Calu3 (cell line): ENCODE results near the gene LRRC1. TPM values are rescaled to one million over a fixed set of nuclear protein-coding genes. Genes with fewer than 3 reads are reported as not detected.

Experiments used
- BruUV-seq: library from RNA; stranded (reverse); fragments of 400-500 nt; replicated peaks from 2 replicates; lab custom pipeline; 2021; lab: Mats Ljungman, UMichigan
- CTCF ChIA-PET: fragments of 300-600 bp; sonication (Branson Sonifier 250); formaldehyde crosslinking; loops from one replicate; lab custom pipeline; 2022; ENCODE audit warnings: antibody characterized with exemption; lab: Charles Lee
- DNase-seq: peaks from one replicate; pipeline ENCODE4 v3.0.0; 2022
- H3K27ac Mint-ChIP-seq: one replicate; pipeline ENCODE4 v1.8.0; 2022; ENCODE audit warnings: mixed read lengths; ENCODE audit not compliant: unreplicated experiment
- H3K27me3 Mint-ChIP-seq: one replicate; pipeline ENCODE4 v1.8.0; 2022; ENCODE audit warnings: mixed read lengths; ENCODE audit not compliant: unreplicated experiment
- H3K36me3 Mint-ChIP-seq: one replicate; pipeline ENCODE4 v1.8.0; 2022; ENCODE audit warnings: mild to moderate bottlenecking, moderate library complexity, mixed read lengths; ENCODE audit not compliant: insufficient read depth, unreplicated experiment
- H3K4me1 Mint-ChIP-seq: one replicate; pipeline ENCODE4 v1.8.0; 2022; ENCODE audit warnings: mild to moderate bottlenecking, low read depth, mixed read lengths; ENCODE audit not compliant: unreplicated experiment
- H3K4me3 Mint-ChIP-seq: one replicate; pipeline ENCODE4 v1.8.0; 2022; ENCODE audit warnings: mild to moderate bottlenecking, low read depth, moderate library complexity, mixed read lengths; ENCODE audit not compliant: unreplicated experiment
- H3K9me3 Mint-ChIP-seq: one replicate; pipeline ENCODE4 v1.8.0; 2022; ENCODE audit warnings: low read depth, mixed read lengths; ENCODE audit not compliant: unreplicated experiment
- intact Hi-C: fragments of 100-400 bp; cut with micrococcal nuclease; formaldehyde crosslinking; loops from one replicate; pipeline ENCODE4 v1.10.0; 2022; ENCODE audit not compliant: unreplicated experiment
- total RNA-seq: library from RNA; stranded (reverse); gene quantifications from 2 replicates; pipeline ENCODE4 v1.2.3, GENCODE V29; 2022
- TF ChIP-seq, protein P1 (sequence below): fragments of 200-600 bp; IDR thresholded peaks from one replicate; pipeline ENCODE4 v1.8.0; 2022; ENCODE audit warnings: antibody characterized with exemption; ENCODE audit not compliant: unreplicated experiment

Gene LRRC1
- total RNA-seq, 1 experiment from 2014 or later: 26.6 TPM

DNA sequence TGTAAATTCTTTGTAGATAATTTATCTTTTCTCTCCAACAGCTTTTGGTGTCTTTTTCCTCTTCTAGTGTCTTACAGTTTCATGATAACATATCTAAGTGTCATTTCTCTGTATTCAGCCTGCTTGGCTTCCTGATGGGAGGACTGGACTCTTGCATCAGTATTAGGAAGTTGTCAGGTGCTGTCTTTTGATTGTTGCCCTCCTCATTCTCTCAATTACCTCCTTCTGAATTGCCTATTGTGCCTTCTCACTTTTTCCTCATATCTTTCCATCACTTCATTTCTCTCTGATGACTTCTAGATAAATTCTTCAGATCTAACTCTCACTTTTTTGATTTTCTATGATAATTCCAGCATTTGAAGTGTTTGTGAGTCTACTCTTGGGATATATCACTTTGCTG lies 162.0 kb downstream of the LRRC1 start:
- BruUV-seq: no TSS peak

DNA sequence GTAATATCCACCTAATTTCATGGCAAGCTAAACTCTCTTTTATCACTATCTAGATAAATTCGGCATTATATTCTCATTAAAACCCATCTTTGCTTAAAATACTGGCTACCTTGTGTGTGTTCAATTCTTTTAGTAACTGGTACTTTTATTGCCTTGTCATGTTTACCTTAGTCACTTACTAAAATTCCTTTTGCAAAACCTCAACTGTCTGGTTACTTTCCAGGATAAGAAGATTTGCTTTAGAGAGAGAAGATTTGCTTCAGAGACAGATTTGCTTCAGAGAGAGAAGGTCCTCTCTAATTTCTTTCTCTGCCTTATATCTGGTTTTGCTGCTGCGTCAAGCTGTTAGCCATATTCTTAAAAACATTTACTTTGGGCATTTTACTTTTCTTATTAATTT lies 164.9 kb downstream of the LRRC1 start:
- H3K27ac Mint-ChIP-seq: no peak overlapping the region
- CTCF ChIA-PET: interaction anchor here (0.5 to 1.4 kb wide), 4 partner anchors 12 to 467 kb away, joined by 3 to 5 read pairs (median 3); partner anchors contain the start of gene LRRC1
- H3K36me3 Mint-ChIP-seq: no peaks in the 10 kb centered on the region
- BruUV-seq: no TSS peak
- no peaks in the 10 kb centered on the region for H3K27me3 Mint-ChIP-seq
- H3K9me3 Mint-ChIP-seq: no peaks in the 10 kb centered on the region
- peaks cover 14% of the 10 kb centered on the region for H3K4me1 Mint-ChIP-seq
- DNase-seq: no peak
- H3K4me3 Mint-ChIP-seq: no peak overlapping the region
- intact Hi-C loops: loop anchor here (5.0 kb wide), 1 partner anchor 242 kb away; no protein-coding TSS in a partner anchor
- TF ChIP-seq, protein P1, sequence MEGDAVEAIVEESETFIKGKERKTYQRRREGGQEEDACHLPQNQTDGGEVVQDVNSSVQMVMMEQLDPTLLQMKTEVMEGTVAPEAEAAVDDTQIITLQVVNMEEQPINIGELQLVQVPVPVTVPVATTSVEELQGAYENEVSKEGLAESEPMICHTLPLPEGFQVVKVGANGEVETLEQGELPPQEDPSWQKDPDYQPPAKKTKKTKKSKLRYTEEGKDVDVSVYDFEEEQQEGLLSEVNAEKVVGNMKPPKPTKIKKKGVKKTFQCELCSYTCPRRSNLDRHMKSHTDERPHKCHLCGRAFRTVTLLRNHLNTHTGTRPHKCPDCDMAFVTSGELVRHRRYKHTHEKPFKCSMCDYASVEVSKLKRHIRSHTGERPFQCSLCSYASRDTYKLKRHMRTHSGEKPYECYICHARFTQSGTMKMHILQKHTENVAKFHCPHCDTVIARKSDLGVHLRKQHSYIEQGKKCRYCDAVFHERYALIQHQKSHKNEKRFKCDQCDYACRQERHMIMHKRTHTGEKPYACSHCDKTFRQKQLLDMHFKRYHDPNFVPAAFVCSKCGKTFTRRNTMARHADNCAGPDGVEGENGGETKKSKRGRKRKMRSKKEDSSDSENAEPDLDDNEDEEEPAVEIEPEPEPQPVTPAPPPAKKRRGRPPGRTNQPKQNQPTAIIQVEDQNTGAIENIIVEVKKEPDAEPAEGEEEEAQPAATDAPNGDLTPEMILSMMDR: no peak

More for the DNA sequence above, 162.0 kb downstream of the LRRC1 start:
- Mint-ChIP-seq H3K27ac (no peak overlapping the region), H3K9me3 (no peaks in the 10 kb centered on the region), H3K4me3 (no peak overlapping the region), H3K36me3 (no peaks in the 10 kb centered on the region), H3K4me1 (peaks cover 14% of the 10 kb centered on the region), H3K27me3 (no peaks in the 10 kb centered on the region)
- DNase-seq: no peak
- TF ChIP-seq, protein P1: no peak
- intact Hi-C loops: loop anchor here (1.0 to 5.0 kb wide), 4 partner anchors 164 to 306 kb away; no protein-coding TSS in a partner anchor
- CTCF ChIA-PET: interaction anchor here (0.5 to 2.6 kb wide), 14 partner anchors 27 to 460 kb away, joined by 3 to 73 read pairs (median 6); partner anchors contain the start of gene LRRC1

DNA sequence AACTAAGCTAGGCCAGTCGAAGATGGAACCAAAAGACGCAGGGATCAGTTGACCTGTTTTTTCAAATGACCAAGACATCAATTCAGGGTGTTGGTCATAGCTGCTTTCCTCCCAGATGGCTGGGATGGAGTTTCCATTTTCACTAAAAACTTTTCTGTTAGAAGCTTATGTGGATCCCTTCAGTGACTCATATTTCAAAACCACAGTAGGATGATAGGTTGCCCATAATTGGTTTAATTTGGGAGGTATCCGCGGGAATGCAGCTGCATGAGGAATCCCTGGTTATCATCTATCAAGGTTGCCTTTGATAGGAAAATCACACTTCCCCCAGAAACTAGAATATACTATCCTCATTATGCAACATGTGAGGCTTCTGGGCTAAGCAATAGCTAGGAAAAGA lies 165.5 kb downstream of the LRRC1 start:
- H3K4me3 Mint-ChIP-seq: no peak overlapping the region
- no TSS peak for BruUV-seq
- DNase-seq: no peak
- intact Hi-C loops: no loop called here
- TF ChIP-seq, protein P1: no peak
- no peaks in the 10 kb centered on the region for H3K9me3 Mint-ChIP-seq
- H3K36me3 Mint-ChIP-seq: no peaks in the 10 kb centered on the region
- CTCF ChIA-PET: interaction anchor here (0.8 to 1.4 kb wide), 2 partner anchors 225 to 467 kb away, joined by 3 to 5 read pairs; no protein-coding TSS in a partner anchor
- H3K27me3 Mint-ChIP-seq: no peaks in the 10 kb centered on the region
- peaks cover 14% of the 10 kb centered on the region for H3K4me1 Mint-ChIP-seq
- no peak overlapping the region for H3K27ac Mint-ChIP-seq

DNA sequence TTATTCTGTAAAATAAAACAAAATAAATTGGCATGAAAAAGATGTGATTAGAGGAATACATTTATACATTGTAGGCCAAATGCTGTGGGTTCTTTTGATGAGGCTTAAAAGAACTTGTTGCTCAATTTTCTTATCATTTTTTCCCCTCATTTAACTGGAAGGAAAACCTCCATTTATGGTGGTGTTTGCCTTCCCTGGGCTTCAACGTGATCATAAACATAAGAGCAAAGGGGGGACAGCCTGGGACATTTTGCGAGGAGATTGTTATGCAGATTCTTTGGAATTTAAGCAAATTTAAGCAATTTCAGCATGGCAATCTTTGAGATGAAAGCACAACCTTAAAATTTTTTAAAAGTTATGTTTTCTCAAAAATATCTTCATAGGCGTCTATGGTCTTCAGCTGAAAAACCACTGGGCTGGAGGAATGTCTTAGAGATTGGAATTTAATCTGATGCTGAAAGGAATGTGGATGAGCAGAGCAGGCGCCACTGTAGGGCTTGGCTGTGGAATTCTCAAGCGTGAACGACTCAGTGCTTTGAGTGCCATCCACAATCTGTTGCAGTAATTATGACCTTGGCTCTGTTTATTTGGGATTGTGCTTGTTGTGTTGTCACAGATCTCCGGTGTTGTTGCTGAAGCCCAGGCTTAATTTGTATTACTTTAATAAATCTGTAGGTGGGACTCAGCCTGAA lies 167.0 kb downstream of the LRRC1 start:
- no peak for DNase-seq
- TF ChIP-seq, protein P1: no peak

More for the DNA sequence above, 167.0 kb downstream of the LRRC1 start:
- no TSS peak for BruUV-seq
- Mint-ChIP-seq H3K27ac (no peak overlapping the region), H3K27me3 (no peaks in the 10 kb centered on the region), H3K9me3 (no peaks in the 10 kb centered on the region), H3K36me3 (no peaks in the 10 kb centered on the region), H3K4me3 (no peak overlapping the region), H3K4me1 (peaks cover 4% of the 10 kb centered on the region)
- CTCF ChIA-PET: no interaction called here
- intact Hi-C loops: no loop called here
